Activated B cell treated with CpG ODN at 0.5 μM for 24 hours (primary cell): ENCODE results near the gene GLT8D2. TPM values are rescaled to one million over a fixed set of nuclear protein-coding genes. Genes with fewer than 3 reads are reported as not detected.

Experiments used
- ATAC-seq: fragments of 200-7000 bp; cut with Tn5 transposase; one replicate; pipeline ENCODE4 v1.10.0; 2021; ENCODE audit warnings: low read depth, mild to moderate bottlenecking, moderate library complexity
- CTCF ChIA-PET: fragments of 350-600 bp; sonication (Branson Sonifier 250); formaldehyde crosslinking; loops from one replicate; lab custom pipeline; 2021; ENCODE audit warnings: antibody characterized with exemption; lab: Charles Lee
- POLR2A ChIA-PET: fragments of 350-600 bp; sonication (Branson Sonifier 250); formaldehyde crosslinking; loops from one replicate; lab custom pipeline; 2021; ENCODE audit warnings: antibody characterized with exemption; lab: Charles Lee
- DNase-seq: peaks from one replicate; pipeline ENCODE4 v3.0.0; 2022
- H3K27ac Mint-ChIP-seq: one replicate; pipeline ENCODE4 v1.8.0; 2020; ENCODE audit warnings: mixed read lengths
- H3K27me3 Mint-ChIP-seq: one replicate; pipeline ENCODE4 v1.8.0; 2021; ENCODE audit warnings: mixed read lengths
- H3K36me3 Mint-ChIP-seq: one replicate; pipeline ENCODE4 v1.8.0; 2021; ENCODE audit warnings: low read depth, mixed read lengths
- H3K4me1 Mint-ChIP-seq: one replicate; pipeline ENCODE4 v1.8.0; 2021; ENCODE audit warnings: mixed read lengths
- H3K4me3 Mint-ChIP-seq: one replicate; pipeline ENCODE4 v1.8.0; 2020; ENCODE audit warnings: mild to moderate bottlenecking, mixed read lengths
- H3K9me3 Mint-ChIP-seq: one replicate; pipeline ENCODE4 v1.8.0; 2020; ENCODE audit warnings: mixed read lengths
- CTCF ChIP-seq: fragments of 200-600 bp; IDR thresholded peaks from one replicate; pipeline ENCODE4 v1.8.0; 2022; ENCODE audit warnings: antibody characterized with exemption, mild to moderate bottlenecking
- intact Hi-C: fragments of 100-400 bp; cut with micrococcal nuclease; formaldehyde crosslinking; loops from one replicate; pipeline ENCODE4 v1.15.1; 2024
- total RNA-seq: library from RNA; stranded (reverse); gene quantifications from 2 replicates; pipeline ENCODE4 v1.2.3, GENCODE V29; 2022

GLT8D2 gene
- total RNA-seq, 1 donor from 2014 or later = not detected

DNA sequence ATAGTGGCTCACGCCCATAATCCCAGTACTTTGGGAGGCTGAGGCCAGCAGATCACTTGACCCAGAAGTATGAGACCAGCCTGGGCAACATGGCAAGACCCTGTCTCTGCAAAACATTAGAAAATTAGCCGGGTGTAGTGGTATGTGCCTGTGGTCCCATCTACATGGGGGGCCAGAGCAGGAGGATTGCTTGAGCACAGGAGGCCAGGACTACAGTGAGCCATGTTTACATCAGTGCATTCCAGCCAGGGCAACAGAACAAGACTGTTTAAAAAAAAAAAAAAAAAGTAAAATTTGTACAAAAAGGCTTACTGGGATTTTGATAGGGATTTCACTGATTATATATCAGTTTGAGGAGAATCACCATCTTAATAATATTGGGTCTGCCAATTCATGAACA lies 22.1 kb upstream of the GLT8D2 start:
- ATAC-seq (no peak), DNase-seq (no peak)
- CTCF ChIA-PET = interaction anchor here (1.0 kb wide), 1 partner anchor 10 kb away, joined by 3 read pairs; no protein-coding TSS in a partner anchor
- no peak overlapping the region for H3K4me3 Mint-ChIP-seq
- no peaks in the 10 kb centered on the region for H3K9me3 Mint-ChIP-seq
- no peak for TF ChIP-seq CTCF
- no peak overlapping the region for H3K27ac Mint-ChIP-seq
- intact Hi-C loops = no loop called here
- peaks cover 44% of the 10 kb centered on the region for H3K36me3 Mint-ChIP-seq
- no peaks in the 10 kb centered on the region for H3K27me3 Mint-ChIP-seq
- H3K4me1 Mint-ChIP-seq = no peaks in the 10 kb centered on the region
- POLR2A ChIA-PET = no interaction called here

DNA sequence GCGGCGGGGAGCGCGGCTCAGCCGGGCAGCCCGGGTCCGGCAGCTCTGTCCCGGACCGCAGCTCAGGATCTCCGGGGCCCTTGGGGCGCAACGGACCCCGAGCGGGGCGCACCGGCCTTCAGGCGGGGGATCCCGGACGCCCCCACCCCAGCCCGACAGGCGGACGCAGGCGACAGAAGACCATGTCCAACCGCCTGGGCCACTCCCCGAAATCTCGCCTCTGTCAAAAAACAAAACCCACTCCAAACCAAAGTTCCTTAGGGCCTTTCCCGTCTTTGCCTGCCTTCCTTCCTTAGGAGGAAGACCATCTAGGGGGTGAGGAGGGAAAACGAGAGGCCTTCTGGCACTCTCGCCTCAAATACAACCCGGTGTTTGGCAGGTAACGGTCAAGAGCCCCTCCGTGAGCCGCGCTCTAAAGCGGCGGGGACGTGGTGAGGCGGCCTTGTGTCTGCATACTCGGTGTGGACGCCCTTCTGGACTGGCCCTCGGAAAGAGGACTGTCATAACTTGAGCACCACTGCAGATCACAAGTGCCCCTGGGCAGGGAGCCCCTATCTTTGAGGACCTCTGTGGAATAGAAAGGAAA lies 14.9 kb upstream of the GLT8D2 start:
- H3K4me3 Mint-ChIP-seq = peak overlapping the region; percentile 97

DNA sequence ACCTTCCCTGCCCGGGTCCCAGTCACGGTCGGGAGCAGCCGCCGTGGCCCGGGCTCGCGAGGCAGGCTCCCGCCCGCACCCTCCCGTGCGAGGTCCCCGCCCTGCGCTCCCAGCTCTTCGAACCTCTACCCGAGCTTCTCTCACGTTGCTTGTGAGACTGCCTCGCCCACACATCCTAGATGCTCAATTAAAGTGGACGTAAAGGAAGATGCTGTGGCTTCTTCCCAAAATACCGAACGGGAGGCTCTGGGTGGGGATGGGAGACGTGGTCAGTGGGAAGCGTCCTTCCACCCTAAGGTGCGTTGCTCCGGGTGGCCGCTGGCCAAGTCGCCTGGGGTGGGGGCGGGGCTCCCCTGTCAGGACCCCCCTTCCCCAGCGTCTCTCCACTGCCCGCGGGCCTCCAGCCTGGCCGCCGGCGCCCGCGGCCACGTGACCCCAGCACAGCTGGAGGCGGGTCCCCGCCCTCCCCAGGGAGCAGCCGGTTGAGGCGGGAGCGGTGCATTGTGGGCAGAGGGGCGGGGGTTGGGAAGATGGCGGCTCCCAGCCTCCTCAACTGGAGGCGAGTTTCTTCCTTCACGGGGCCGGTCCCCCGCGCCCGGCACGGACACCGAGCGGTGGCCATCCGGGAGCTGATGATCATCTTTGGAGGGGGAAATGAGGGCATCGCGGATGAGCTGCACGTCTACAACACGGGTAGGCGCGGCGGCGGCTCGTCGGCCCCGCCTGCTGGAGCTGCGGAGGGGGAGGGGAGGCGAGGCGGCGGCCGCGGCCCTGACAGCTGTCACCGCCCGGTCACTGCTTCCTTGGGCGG lies 14.2 kb upstream of the GLT8D2 start, which contains the start of gene HCFC2:
TSS of gene HCFC2 (plus strand) at position 501 of the 811 bp plus-strand sequence. CDS start at position 531, 30 bp downstream.
- ATAC-seq = peak; percentile 95
- Mint-ChIP-seq H3K36me3 (peaks cover 18% of the 10 kb centered on the region), H3K27me3 (peaks cover 9% of the 10 kb centered on the region), H3K9me3 (no peaks in the 10 kb centered on the region), H3K4me3 (peak within 1 kb of the TSS; percentile 97), H3K4me1 (peaks cover 13% of the 10 kb centered on the region), H3K27ac (peak within 1 kb of the TSS; percentile 89)
- intact Hi-C loops = loop anchor here (1.0 to 5.0 kb wide), 7 partner anchors 74 to 293 kb away; partner anchors contain the start of genes HSP90B1, NFYB, NT5DC3 and TDG
- no peak for TF ChIP-seq CTCF
- ChIA-PET POLR2A (interaction anchor here (0.5 to 1.7 kb wide), 12 partner anchors 9 to 1046 kb away, joined by 3 to 14 read pairs (median 4); partner anchors contain the start of genes GLT8D2, HSP90B1, NFYB and TDG), CTCF (interaction anchor here (1.2 to 1.3 kb wide), 2 partner anchors 9 to 45 kb away, joined by 3 to 4 read pairs; no protein-coding TSS in a partner anchor)
- DNase-seq = peak; percentile 94

More for the DNA sequence above, 14.9 kb upstream of the GLT8D2 start:
- ChIA-PET POLR2A (interaction anchor here (0.8 to 1.7 kb wide), 9 partner anchors 9 to 1045 kb away, joined by 3 to 14 read pairs (median 4); partner anchors contain the start of genes GLT8D2, HSP90B1, NFYB and TDG), CTCF (interaction anchor here (1.2 to 1.3 kb wide), 2 partner anchors 10 to 44 kb away, joined by 3 to 4 read pairs; no protein-coding TSS in a partner anchor)
- ATAC-seq = no peak
- H3K9me3 Mint-ChIP-seq = no peaks in the 10 kb centered on the region
- H3K27me3 Mint-ChIP-seq = peaks cover 7% of the 10 kb centered on the region
- DNase-seq = no peak
- intact Hi-C loops = loop anchor here (1.0 to 5.0 kb wide), 7 partner anchors 73 to 292 kb away; partner anchors contain the start of genes HSP90B1, NFYB, NT5DC3 and TDG
- H3K36me3 Mint-ChIP-seq = peaks cover 22% of the 10 kb centered on the region
- peaks cover 13% of the 10 kb centered on the region for H3K4me1 Mint-ChIP-seq
- peak overlapping the region; percentile 74 for H3K27ac Mint-ChIP-seq
- no peak for TF ChIP-seq CTCF

DNA sequence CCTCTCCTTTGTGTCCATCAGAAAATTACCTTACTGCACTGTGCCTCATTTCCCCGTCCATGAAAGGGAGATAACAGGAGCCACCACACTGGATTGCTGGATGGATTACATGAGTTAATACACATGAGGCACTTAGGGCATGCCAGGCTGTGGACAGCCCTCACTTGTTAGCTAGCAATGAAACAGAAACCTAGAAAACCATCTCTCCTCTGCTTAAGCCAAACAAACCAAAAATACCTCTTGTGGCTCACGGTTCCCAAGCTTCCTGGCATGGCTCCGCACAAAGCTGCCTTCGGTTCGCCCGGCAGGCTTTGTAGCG lies 13.7 kb upstream of the GLT8D2 start:
- no peak for DNase-seq
- Mint-ChIP-seq H3K27me3 (peaks cover 11% of the 10 kb centered on the region), H3K27ac (peak overlapping the region; percentile 89), H3K36me3 (peaks cover 14% of the 10 kb centered on the region), H3K9me3 (no peaks in the 10 kb centered on the region), H3K4me3 (peak overlapping the region; percentile 97), H3K4me1 (peaks cover 13% of the 10 kb centered on the region)
- POLR2A ChIA-PET = interaction anchor here (0.6 to 1.7 kb wide), 8 partner anchors 8 to 1046 kb away, joined by 3 to 14 read pairs (median 4); partner anchors contain the start of genes GLT8D2, NFYB and TDG
- ATAC-seq = peak; percentile 8
- CTCF ChIA-PET = no interaction called here
- intact Hi-C loops = loop anchor here (1.0 to 5.0 kb wide), 7 partner anchors 75 to 294 kb away; partner anchors contain the start of genes HSP90B1, NFYB, NT5DC3 and TDG
- TF ChIP-seq CTCF = no peak
